Peyer's patch (tissue), 4 donors: Measurements from ENCODE around the gene DEXI. TPM values are rescaled to one million over a fixed set of nuclear protein-coding genes. Genes with fewer than 3 reads are reported as not detected.
"Not testable (repeated sequence)": the region's sequence is repeated elsewhere in the genome, so short reads cannot be mapped to it uniquely, and the experiment has no call there.

ENCODE experiments used
- DNase-seq, 3 donors: peaks; one replicate each; pipeline ENCODE4 v3.0.0-alpha.2; 2017 to 2019
- H3K27ac ChIP-seq, 4 donors: fragments of 200-600 bp; sonication (generic); one replicate each; pipeline ENCODE4 v1.5.1; 2016 to 2019
- H3K27me3 ChIP-seq, 2 donors: fragments of 200-600 bp; sonication (generic); one replicate each; pipeline ENCODE4 v1.5.1; 2019
- H3K36me3 ChIP-seq, 3 donors: fragments of 200-600 bp; sonication (generic); one replicate each; pipeline ENCODE4 v1.5.1; 2016 to 2019
- H3K4me1 ChIP-seq, 4 donors: fragments of 200-600 bp; sonication (generic); one replicate each; pipeline ENCODE4 v1.5.1; 2016 to 2019
- H3K4me3 ChIP-seq, 4 donors: fragments of 200-600 bp; sonication (generic); 1 replicate in 3 of 4; 2 replicates in 1 of 4; pipeline ENCODE4 v1.5.1; 2016 to 2019; ENCODE audit warnings: mild to moderate bottlenecking in 1 of 4
- H3K9me3 ChIP-seq, 4 donors: fragments of 200-600 bp; sonication (generic); one replicate each; pipeline ENCODE4 v1.5.1; 2016 to 2019; ENCODE audit warnings: mild to moderate bottlenecking in 1 of 4
- POLR2A ChIP-seq, 2 donors: fragments of 450-650 bp; IDR thresholded peaks; one replicate each; pipeline ENCODE4 v1.5.1; 2017; ENCODE audit warnings: antibody characterized with exemption in 2 of 2, mild to moderate bottlenecking in 2 of 2, moderate library complexity in 2 of 2
- total RNA-seq, 4 donors: library from RNA; depleted of rRNA; stranded (reverse); fragments of >200 nt; gene quantifications; one replicate each; pipeline ENCODE4 v1.1.0, GENCODE V29; 2016
- TF ChIP-seq, protein P1 (sequence below), 6 experiments: fragments of 450-650 bp in 4 of 6; fragments of 200-600 bp in 2 of 6; sonication (generic) in 1 of 6; IDR thresholded peaks; one replicate each; pipeline ENCODE4 v1.5.1; 2017 to 2019; ENCODE audit warnings: antibody characterized with exemption in 6 of 6, mild to moderate bottlenecking in 3 of 6, moderate library complexity in 1 of 6

DEXI gene
- total RNA-seq, 4 donors from 2014 or later, result 39.8 to 69.3 (median 60.9) TPM

DNA sequence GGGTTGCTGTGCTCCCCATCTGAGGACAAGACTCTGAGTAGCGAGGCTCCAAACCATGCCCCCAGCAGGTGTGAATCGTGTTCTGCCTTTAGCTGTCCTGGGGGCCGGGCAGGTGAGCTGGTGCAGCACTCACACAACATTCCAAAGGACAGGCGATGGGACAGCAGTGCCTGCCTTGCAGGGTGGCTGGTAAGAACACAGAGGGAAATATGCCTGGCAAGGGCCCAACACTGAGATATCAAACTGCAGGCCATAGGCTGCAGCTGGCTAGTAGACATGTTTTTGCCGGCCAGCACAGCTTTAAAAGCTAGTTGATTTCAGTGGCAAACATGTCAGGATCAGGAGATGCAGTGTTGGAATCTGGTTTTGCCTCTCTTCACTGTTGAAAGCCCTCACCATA is 25.7 kb upstream of the DEXI start:
- Histone ChIP-seq H3K9me3 (no peaks in the 10 kb centered on the region), H3K36me3 (peaks cover 0 to 19% (median 0%) of the 10 kb centered on the region in 3 donors), H3K27ac (no peak overlapping the region), H3K27me3 (no peaks in the 10 kb centered on the region), H3K4me3 (no peak overlapping the region), H3K4me1 (peaks cover 0 to 9% (median 5%) of the 10 kb centered on the region in 4 donors)
- no peak for DNase-seq
- TF ChIP-seq, protein P1, sequence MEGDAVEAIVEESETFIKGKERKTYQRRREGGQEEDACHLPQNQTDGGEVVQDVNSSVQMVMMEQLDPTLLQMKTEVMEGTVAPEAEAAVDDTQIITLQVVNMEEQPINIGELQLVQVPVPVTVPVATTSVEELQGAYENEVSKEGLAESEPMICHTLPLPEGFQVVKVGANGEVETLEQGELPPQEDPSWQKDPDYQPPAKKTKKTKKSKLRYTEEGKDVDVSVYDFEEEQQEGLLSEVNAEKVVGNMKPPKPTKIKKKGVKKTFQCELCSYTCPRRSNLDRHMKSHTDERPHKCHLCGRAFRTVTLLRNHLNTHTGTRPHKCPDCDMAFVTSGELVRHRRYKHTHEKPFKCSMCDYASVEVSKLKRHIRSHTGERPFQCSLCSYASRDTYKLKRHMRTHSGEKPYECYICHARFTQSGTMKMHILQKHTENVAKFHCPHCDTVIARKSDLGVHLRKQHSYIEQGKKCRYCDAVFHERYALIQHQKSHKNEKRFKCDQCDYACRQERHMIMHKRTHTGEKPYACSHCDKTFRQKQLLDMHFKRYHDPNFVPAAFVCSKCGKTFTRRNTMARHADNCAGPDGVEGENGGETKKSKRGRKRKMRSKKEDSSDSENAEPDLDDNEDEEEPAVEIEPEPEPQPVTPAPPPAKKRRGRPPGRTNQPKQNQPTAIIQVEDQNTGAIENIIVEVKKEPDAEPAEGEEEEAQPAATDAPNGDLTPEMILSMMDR (IDR thresholded peaks at IDR 0.05), result no peak
- TF ChIP-seq POLR2A (IDR thresholded peaks at IDR 0.05), result no peak

DNA sequence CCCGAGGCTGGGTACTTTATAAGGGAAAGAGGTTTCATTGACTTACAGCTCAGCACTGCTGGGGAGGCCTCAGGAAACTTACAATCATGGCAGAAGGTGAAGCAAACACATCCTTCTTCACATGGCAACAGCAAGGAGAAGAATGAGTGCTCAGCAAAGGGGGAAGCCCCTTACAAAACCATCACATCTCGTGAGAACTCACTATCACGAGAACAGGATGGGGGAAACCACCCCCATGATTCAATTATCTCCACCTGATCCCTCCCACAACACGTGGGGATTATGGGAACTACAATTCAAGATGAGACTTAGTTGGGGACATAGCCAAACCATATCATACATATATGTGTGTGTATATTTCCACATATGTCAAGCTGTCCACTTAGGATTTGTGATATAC is 24.3 kb upstream of the DEXI start:
- peaks cover 0 to 22% (median 0%) of the 10 kb centered on the region in 3 donors for H3K36me3 ChIP-seq
- H3K4me3 ChIP-seq, H3K27ac ChIP-seq, H3K4me1 ChIP-seq, H3K27me3 ChIP-seq, H3K9me3 ChIP-seq, DNase-seq: not testable (repeated sequence)

DNA sequence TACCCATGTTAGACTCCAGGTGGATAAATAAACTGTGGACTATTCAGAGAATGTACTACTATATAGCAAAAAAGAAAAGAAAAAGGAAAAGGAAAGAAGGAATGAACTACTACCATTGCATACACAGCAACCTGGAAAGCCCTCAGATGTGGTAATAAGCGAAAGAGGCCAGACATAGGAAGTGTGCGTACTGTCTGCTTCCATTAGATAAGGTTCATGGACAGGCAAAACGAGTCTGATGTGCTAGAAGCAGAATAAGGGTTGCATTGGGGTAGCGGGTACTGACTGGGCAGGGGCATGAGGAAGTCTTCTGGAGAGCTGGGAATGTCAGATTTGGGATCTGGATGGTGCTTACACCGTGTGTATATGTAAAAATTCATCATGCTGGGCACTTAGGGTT is 23.9 kb upstream of the DEXI start:
- TF ChIP-seq, protein P1 (IDR thresholded peaks at IDR 0.05), result no peak
- no peak for TF ChIP-seq POLR2A (IDR thresholded peaks at IDR 0.05)
- Histone ChIP-seq H3K27ac (no peak overlapping the region), H3K27me3 (no peaks in the 10 kb centered on the region), H3K36me3 (peaks cover 0 to 21% (median 0%) of the 10 kb centered on the region in 3 donors), H3K9me3 (no peaks in the 10 kb centered on the region), H3K4me3 (no peak overlapping the region), H3K4me1 (peaks cover 0 to 9% (median 5%) of the 10 kb centered on the region in 4 donors)
- no peak for DNase-seq

DNA sequence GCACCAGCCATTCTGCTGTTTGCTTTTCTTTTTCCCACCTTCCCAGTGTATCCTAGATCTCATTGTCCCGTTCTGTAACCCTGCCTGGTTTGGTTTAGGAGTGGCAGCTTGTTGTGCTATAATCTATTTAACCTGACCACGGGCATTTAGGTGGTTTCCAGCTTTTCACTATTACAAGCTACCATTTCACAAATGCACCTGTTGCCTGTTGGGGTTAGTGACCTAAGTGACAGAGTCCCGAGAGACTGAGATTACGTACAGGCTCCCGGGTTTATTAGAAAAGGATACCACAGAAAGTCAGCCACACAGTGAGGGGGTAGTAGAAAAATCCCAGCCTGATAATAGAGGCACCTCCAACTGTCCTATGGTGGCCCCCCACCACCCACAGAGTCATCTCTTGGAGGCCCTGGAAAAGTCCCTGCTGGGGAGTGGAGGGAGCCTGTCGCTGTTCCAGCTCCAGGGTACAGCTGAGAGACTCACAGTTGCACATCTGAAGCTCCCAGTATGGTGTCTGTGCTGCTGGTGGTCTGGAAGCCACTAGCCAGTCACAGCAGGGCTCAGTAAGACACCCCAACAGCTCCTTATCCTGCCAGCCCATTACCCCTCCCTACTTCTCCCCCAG is 23.3 kb upstream of the DEXI start:
- Histone ChIP-seq H3K4me1 (peaks cover 0 to 9% (median 5%) of the 10 kb centered on the region in 4 donors), H3K27me3 (no peaks in the 10 kb centered on the region), H3K27ac (no peak overlapping the region), H3K36me3 (peaks cover 0 to 15% (median 0%) of the 10 kb centered on the region in 3 donors), H3K9me3 (no peaks in the 10 kb centered on the region), H3K4me3 (no peak overlapping the region)
- DNase-seq, result no peak
- TF ChIP-seq, protein P1 (IDR thresholded peaks at IDR 0.05), result no peak
- TF ChIP-seq POLR2A (IDR thresholded peaks at IDR 0.05), result no peak

DNA sequence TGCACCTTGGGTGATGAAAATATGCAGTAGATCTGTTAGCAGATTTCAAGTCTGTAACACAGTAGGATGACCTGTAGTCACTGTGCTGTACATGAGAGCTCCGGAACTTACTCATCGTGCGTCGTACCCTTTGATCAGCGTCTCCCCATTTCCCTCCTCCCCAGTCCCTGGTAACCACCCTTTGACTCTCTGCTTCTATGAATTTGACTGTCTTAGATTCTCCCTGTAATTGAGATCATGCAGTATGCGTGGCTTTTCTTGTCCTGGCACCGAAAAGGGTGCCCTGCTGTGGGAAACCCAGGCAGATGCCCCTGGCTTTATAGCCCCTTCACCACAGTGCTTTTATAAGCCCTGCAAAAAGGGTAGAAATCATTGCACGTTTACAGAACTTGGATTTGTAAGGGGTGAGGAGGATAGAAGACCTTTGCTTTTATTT is 22.6 kb upstream of the DEXI start:
- Histone ChIP-seq H3K36me3 (peaks cover 0 to 13% (median 0%) of the 10 kb centered on the region in 3 donors), H3K27me3 (no peaks in the 10 kb centered on the region), H3K4me1 (peaks cover 0 to 9% (median 5%) of the 10 kb centered on the region in 4 donors), H3K9me3 (no peaks in the 10 kb centered on the region), H3K27ac (no peak overlapping the region), H3K4me3 (no peak overlapping the region)
- TF ChIP-seq POLR2A (IDR thresholded peaks at IDR 0.05), result no peak
- TF ChIP-seq, protein P1 (IDR thresholded peaks at IDR 0.05), result no peak
- no peak for DNase-seq

DNA sequence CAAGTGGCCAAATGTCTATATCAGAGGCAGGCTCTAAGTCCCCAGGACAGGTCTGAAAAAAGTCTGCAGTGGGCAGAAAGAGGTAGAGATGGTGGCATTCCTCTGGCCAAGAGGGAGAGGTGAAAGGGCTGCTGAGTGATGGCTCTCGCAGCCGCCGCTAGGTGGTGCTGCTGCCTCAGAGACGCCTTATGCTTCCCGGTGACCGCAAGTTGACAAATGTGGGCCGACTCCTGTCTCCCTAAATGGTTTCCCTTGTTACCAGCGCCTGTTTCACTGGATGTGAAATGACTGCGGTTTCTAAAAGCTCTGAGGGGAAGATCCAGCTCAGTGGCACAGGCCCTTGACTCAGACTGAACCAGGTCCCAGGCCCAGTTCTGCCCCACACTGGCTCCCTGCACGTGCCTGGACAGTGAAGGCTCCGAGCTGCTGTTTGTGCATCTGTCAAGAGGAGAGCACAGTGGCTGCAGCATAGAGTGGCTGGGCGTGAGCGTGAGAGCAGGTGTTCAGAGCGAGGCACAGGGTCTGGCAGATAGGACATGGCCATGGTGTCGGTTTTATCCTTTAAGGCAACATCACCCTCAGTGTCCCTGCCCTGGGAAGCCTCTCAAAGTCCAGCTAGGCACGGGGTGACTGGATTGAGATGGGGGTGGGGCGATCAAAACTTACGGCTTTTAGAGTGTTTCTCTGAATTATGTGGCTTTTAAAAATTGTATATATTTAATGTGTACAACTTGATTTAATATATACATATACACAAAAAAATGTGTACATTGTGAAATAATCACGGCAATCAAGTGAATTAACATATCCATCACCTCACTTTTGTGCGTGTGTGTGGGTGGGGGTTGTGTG is 22.0 kb upstream of the DEXI start:
- H3K27ac ChIP-seq, result peak overlapping the region in 1 of 4 donors; percentile 38
- no peak overlapping the region for H3K4me3 ChIP-seq
- peak; percentile 79 to 93 (median 88) for DNase-seq
- peaks cover 0 to 12% (median 5%) of the 10 kb centered on the region in 4 donors for H3K4me1 ChIP-seq
- no peaks in the 10 kb centered on the region for H3K9me3 ChIP-seq
- no peaks in the 10 kb centered on the region for H3K27me3 ChIP-seq
- no peak for TF ChIP-seq POLR2A (IDR thresholded peaks at IDR 0.05)
- TF ChIP-seq, protein P1 (IDR thresholded peaks at IDR 0.05), result peak; percentile 80 to 97 (median 92)
- peaks cover 0 to 13% (median 0%) of the 10 kb centered on the region in 3 donors for H3K36me3 ChIP-seq
